Suppressor macrophage (primary cell): ENCODE measurements around the gene MBNL1.
"Not testable (repeated sequence)": the region's sequence is repeated elsewhere in the genome, so short reads cannot be mapped to it uniquely, and the experiment has no call there.

Experiments used
- DNase-seq, 4 experiments: peaks; one replicate each; pipeline ENCODE4 v3.0.0-alpha.2; 2020 to 2022

MBNL1 gene

DNA sequence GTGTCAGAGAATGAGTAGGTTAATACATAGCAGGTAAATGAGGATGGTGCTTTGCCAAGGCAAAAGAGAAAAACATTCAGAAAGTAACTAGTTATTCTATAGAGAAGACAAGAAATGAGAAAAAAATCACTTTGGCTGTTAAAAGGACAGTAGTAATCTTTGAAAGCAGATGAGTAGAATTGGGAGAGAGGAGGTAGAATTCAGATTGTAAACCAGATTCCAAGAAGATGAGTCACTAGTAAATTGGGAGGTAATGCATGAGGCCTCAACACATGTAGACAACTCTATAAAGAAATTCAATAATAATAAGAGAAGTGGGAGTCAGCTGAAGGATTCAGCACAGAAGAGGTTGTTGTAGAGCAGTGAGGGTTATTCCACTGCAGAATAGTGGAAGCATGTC lies 81.4 kb downstream of the MBNL1 start:
- no peak for DNase-seq

DNA sequence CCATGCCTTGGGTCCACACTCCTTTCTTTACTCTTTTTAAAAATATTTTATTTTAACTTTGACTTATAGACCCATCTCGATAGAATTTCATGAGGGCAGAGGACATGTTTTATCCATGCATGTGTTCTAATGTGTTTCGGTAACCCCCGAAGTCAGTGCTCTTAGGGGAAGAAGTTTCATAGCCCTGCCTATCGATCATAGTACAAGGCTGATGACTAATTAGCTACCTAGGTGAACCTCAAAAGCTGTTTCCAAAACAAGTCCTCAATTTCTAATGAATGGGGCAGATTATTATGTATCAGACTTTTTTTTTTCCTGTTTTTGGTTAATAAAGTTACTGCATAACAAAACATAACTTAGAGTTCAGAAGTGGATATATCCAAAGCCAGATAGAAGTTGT lies 82.0 kb downstream of the MBNL1 start:
- no peak for DNase-seq

DNA sequence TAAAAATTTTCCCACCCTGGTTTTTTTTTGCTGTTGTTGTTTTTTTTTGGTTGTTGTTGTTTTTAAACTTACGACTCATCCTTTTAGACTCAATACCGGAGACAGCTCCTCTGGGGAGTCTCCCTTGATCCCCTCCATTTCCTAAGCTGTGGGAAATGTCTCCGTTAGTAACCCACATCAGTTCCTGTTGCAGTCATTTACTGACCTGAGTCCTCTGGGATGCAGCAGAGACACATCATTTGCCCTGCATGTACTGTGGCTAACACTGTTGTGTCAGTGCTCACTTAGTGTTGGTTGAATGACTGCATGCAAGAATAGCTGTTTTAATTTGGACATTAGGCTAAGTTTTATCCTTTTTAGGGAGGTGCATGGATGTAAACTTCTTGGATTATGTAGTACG lies 83.8 kb downstream of the MBNL1 start:
- DNase-seq: no peak

DNA sequence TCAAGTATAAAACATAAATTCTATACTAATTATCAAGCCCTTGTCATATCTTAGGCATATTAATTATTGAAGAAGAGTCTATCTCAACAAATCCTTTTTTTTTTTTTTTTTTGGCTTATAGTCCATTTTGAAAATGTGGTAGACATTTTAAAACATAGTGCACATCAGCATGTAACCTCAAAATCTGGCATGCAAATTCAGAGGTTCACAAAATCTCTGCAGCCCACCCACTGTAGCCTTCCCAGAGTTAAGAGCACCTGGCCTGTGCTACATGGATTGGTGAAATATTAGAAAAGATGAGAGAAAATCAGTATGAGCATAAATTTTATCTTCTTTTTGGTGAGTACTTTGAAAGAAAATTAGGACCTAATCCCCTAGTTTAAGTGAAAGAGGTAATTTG lies 84.8 kb downstream of the MBNL1 start:
- no peak for DNase-seq

DNA sequence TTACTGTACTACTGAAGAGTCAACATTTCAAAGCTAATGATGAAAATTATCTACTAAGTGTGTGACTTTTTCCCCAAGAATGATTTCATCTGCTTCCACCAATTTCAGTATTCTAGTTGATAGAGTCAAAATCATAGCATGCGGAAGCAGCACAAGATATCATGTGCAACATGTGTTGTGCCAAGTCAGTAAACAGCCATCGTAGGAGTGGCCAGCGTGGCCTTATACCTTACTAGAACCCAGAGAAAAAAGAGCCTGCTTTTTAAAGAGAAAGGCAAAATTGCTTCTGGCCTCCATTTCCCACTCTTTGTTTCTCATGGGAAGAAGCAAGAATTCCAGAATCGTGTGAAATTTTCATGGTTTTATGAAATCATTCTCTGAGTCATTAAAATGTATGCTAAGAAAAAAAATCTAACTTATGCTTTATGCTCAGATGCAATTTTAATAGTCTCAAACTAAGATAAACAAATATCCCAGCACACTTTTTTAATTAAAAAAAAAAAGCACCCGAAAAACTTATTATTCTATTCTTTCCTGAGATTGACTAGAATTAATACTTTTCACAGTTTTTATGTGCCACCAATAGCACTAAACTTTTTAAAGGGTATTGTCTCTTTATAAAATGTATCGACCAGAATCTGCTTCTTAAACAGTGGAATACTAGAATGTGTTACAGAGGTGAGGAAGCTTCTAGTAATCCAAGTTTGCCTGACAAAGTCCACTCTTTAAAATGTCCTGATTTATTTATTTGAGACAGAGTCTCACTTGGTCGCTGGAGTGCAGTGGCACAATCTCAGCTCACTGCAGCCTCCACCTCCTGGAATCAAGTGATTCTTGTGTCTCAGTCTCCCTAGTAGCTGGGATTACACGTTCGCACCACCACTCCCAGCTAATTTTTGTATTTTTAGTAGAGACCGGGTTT lies 87.3 kb downstream of the MBNL1 start:
- no peak for DNase-seq

- no peak for DNase-seq
Measured at GRCh38 chr3:152356870-152357276, 88.1 kb downstream of the MBNL1 start.

GRCh38 chr3:152357587-152357986 lies 88.9 kb downstream of the MBNL1 start:
- no peak for DNase-seq

- DNase-seq: no peak
Measured at GRCh38 chr3:152359385-152360248, 90.9 kb downstream of the MBNL1 start.

- DNase-seq: no peak
Measured at GRCh38 chr3:152360302-152360701, 91.6 kb downstream of the MBNL1 start.

- no peak for DNase-seq
Measured at GRCh38 chr3:152360966-152361365, 92.2 kb downstream of the MBNL1 start.

GRCh38 chr3:152362086-152362485 lies 93.4 kb downstream of the MBNL1 start:
- DNase-seq: no peak

- no peak for DNase-seq
Measured at GRCh38 chr3:152364237-152364636, 95.5 kb downstream of the MBNL1 start.

GRCh38 chr3:152365126-152365525 lies 96.4 kb downstream of the MBNL1 start:
- no peak for DNase-seq

DNA sequence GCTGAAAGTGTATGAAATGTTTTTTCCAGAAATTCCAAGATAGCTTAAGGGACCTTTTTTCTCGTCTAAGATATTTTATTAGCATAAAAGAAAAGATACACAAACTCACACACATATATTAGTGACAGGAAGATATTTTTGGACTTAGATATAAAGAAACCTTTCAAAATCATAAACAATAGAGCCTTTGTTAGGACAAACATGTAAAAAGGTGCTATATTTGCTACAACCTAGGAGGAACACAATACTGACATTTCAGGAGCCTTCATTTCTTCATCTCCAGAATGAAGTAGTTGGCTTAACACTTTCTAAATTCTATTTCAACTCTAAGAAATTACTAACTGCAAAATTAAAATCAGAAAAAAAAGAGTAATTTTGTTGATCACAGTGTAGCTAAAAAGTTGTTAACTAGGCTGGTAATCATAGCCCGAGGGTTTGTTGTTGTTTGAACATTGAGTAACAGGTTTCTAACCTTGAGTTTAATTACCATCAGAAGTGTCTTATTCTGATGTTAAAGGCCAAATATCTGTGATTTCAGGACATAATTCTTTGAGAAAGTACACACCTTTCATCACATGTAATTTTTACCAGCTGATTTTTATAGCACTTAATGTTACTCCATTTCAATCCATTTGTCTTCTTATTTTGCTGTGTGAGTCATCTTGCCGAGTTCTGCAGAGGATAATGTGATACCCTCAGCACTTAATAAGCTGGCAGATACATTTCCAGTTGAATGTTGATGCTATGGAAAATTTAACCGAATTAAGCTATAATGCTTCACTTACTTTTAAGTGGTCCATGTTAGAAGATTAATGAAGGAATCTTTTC lies 97.3 kb downstream of the MBNL1 start:
- DNase-seq: peak in 1 of 4 experiments; percentile 23

- DNase-seq: not testable (repeated sequence)
Measured at GRCh38 chr3:152367192-152367591, 98.5 kb downstream of the MBNL1 start.

- not testable (repeated sequence) for DNase-seq
Measured at GRCh38 chr3:152372633-152373032, 103.9 kb downstream of the MBNL1 start.

DNA sequence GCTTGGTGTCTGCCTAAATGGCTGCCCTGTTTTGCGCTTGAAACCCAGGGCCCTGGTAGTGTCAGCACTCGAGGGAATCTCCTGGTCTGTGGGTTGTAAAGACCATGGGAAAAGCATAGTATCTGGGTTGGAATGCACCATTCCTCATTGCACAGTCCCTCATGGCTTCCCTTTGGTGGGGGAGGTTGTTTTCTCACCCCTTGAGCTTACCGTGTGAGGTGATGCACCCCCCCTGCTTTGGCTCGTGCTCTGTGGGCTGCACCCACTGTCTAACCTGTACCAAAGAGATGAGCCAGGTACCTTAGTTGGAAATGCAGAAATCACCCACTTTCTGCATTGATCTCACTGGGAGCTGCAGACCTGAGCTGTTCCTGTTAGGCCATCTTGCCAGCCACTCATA lies 104.7 kb downstream of the MBNL1 start:
- DNase-seq: no peak

GRCh38 chr3:152374262-152374990 lies 105.7 kb downstream of the MBNL1 start:
- DNase-seq: peak in 2 of 4 experiments; percentile 22 to 24

DNA sequence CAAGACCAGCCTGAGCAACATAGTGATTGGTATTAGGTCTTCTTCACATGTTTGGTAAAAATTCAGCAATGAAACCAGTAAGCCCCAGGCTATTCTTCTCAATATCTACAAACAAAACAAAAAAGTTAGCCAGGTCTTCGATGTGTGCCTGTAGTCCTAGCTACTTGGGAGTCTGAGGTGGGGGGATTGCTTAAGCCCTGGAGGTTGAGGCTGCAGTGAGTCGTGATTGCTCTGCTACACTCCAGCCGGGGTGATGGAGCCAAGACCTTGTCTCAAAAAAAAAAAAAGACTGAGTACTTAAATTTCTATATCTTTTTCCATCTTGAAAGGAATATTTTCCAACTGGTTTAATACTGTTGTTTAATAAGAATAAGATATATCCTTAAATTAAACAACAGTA lies 106.8 kb downstream of the MBNL1 start:
- no peak for DNase-seq

- DNase-seq: peak; percentile 69 to 95 (median 86)
Measured at GRCh38 chr3:152376351-152377183, 107.8 kb downstream of the MBNL1 start.

GRCh38 chr3:152377184-152377570 lies 108.4 kb downstream of the MBNL1 start:
- DNase-seq: no peak
